Endothelial cell (in vitro differentiated cells): ENCODE data around the gene CKS1B. TPM values are rescaled to one million over a fixed set of nuclear protein-coding genes. Genes with fewer than 3 reads are reported as not detected.
A peak's percentile ranks its signal among the peaks of the same experiment; 100 is the strongest.

Source experiments
- DNase-seq: peaks from one replicate; pipeline ENCODE4 v3.0.0; 2021; ENCODE audit warnings: low spot score
- H3K27ac Mint-ChIP-seq: one replicate; pipeline ENCODE4 v1.8.0; 2021; ENCODE audit warnings: mixed read lengths, inconsistent platforms; ENCODE audit not compliant: unreplicated experiment
- H3K27me3 Mint-ChIP-seq: one replicate; pipeline ENCODE4 v1.8.0; 2021; ENCODE audit warnings: mild to moderate bottlenecking, moderate library complexity, mixed read lengths, inconsistent platforms; ENCODE audit not compliant: unreplicated experiment
- H3K36me3 Mint-ChIP-seq: one replicate; pipeline ENCODE4 v1.8.0; 2021; ENCODE audit warnings: mild to moderate bottlenecking, low read depth, mixed read lengths, inconsistent platforms; ENCODE audit not compliant: unreplicated experiment
- H3K4me1 Mint-ChIP-seq: one replicate; pipeline ENCODE4 v1.8.0; 2021; ENCODE audit warnings: mild to moderate bottlenecking, mixed read lengths, inconsistent platforms; ENCODE audit not compliant: unreplicated experiment
- H3K4me3 Mint-ChIP-seq: one replicate; pipeline ENCODE4 v1.8.0; 2021; ENCODE audit warnings: mild to moderate bottlenecking, mixed read lengths, inconsistent platforms; ENCODE audit not compliant: unreplicated experiment
- H3K9me3 Mint-ChIP-seq: one replicate; pipeline ENCODE4 v1.8.0; 2021; ENCODE audit warnings: mixed read lengths, inconsistent platforms; ENCODE audit not compliant: unreplicated experiment
- total RNA-seq: library from RNA; stranded (reverse); fragmentation: NEBNext Ultra II Directional; extraction: Animal tissue kit (Norgen Biotek cat#: 25700); gene quantifications from one replicate; pipeline ENCODE4 v1.2.1, GENCODE V29; 2021; ENCODE audit not compliant: unreplicated experiment
- TF ChIP-seq, protein P1 (sequence below): fragments of 200-600 bp; sonication (generic); IDR thresholded peaks from one replicate; pipeline ENCODE4 v1.5.0; 2021; ENCODE audit warnings: antibody characterized with exemption; ENCODE audit not compliant: unreplicated experiment

CKS1B gene
- total RNA-seq, 1 donor from 2014 or later: 48.3 TPM

- Mint-ChIP-seq H3K4me3 (peak overlapping the region; percentile 59), H3K27ac (peak overlapping the region; percentile 100), H3K27me3 (peaks cover 35% of the 10 kb centered on the region), H3K36me3 (peaks cover 26% of the 10 kb centered on the region), H3K4me1 (peaks cover 53% of the 10 kb centered on the region), H3K9me3 (no peaks in the 10 kb centered on the region)
- TF ChIP-seq, protein P1, sequence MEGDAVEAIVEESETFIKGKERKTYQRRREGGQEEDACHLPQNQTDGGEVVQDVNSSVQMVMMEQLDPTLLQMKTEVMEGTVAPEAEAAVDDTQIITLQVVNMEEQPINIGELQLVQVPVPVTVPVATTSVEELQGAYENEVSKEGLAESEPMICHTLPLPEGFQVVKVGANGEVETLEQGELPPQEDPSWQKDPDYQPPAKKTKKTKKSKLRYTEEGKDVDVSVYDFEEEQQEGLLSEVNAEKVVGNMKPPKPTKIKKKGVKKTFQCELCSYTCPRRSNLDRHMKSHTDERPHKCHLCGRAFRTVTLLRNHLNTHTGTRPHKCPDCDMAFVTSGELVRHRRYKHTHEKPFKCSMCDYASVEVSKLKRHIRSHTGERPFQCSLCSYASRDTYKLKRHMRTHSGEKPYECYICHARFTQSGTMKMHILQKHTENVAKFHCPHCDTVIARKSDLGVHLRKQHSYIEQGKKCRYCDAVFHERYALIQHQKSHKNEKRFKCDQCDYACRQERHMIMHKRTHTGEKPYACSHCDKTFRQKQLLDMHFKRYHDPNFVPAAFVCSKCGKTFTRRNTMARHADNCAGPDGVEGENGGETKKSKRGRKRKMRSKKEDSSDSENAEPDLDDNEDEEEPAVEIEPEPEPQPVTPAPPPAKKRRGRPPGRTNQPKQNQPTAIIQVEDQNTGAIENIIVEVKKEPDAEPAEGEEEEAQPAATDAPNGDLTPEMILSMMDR: no peak
- no peak for DNase-seq
Observed at GRCh38 chr1:154953611-154954038, 20.9 kb upstream of the CKS1B start.

DNA sequence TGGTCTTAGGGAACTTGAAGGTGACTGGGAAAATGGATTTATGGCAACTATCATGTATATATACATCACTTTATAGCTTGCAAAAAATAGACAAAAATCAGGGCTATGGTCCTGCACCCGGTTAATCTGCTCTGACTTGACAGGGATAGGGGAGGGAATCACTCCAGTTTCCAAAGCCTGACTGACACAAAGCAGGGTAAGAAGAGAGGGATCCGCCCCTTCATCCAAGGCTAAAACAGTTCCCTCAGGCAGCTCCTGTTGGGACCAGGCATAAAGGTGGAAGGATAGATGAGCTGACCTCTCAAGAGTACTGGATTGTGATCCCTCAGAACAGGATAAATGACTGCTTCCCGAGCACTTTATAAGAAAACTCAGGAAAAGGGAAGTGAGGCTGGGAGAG, 19.9 kb upstream of the CKS1B start:
- peak overlapping the region; percentile 100 for H3K27ac Mint-ChIP-seq
- no peak for DNase-seq
- H3K36me3 Mint-ChIP-seq: peaks cover 21% of the 10 kb centered on the region
- no peaks in the 10 kb centered on the region for H3K9me3 Mint-ChIP-seq
- H3K4me1 Mint-ChIP-seq: peaks cover 50% of the 10 kb centered on the region
- H3K27me3 Mint-ChIP-seq: peaks cover 35% of the 10 kb centered on the region
- TF ChIP-seq, protein P1: no peak
- H3K4me3 Mint-ChIP-seq: peak overlapping the region; percentile 98

DNA sequence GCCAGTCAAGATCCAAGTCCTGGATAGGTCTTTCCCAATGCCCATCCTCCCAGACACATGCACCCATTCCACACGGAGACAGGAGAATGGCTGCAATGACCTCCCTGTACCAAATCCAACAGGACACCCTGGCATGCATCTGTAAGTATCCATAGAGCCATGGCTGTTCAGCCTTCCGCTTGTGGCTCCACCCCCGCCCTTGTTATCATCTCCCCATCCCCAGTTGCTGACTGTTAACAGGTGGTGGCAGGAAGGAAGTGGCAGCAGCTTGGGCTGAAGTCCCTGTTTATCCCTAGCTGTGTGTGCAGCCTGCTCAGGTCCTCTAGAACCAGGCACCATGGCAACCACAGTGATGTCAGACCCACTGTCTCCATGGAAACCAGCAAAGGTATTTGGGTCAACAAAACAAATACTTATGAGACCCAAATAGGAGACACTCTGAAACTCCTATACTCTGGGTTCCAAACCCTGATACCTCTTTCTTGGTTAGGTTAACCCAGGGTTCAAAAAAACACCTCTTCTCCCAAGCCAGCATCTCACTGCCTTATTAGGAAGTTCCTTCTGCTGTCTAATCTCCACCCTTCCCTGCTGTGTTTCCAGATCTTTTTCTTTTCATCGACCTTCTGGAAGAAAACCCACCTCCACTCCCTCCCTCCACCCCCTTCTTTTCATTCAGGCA, 19.3 kb upstream of the CKS1B start:
- peak overlapping the region; percentile 100 for H3K27ac Mint-ChIP-seq
- peak; percentile 77 for DNase-seq
- TF ChIP-seq, protein P1: no peak
- peak overlapping the region; percentile 98 for H3K4me3 Mint-ChIP-seq
- H3K27me3 Mint-ChIP-seq: peaks cover 35% of the 10 kb centered on the region
- peaks cover 21% of the 10 kb centered on the region for H3K36me3 Mint-ChIP-seq
- no peaks in the 10 kb centered on the region for H3K9me3 Mint-ChIP-seq
- H3K4me1 Mint-ChIP-seq: peaks cover 52% of the 10 kb centered on the region

DNA sequence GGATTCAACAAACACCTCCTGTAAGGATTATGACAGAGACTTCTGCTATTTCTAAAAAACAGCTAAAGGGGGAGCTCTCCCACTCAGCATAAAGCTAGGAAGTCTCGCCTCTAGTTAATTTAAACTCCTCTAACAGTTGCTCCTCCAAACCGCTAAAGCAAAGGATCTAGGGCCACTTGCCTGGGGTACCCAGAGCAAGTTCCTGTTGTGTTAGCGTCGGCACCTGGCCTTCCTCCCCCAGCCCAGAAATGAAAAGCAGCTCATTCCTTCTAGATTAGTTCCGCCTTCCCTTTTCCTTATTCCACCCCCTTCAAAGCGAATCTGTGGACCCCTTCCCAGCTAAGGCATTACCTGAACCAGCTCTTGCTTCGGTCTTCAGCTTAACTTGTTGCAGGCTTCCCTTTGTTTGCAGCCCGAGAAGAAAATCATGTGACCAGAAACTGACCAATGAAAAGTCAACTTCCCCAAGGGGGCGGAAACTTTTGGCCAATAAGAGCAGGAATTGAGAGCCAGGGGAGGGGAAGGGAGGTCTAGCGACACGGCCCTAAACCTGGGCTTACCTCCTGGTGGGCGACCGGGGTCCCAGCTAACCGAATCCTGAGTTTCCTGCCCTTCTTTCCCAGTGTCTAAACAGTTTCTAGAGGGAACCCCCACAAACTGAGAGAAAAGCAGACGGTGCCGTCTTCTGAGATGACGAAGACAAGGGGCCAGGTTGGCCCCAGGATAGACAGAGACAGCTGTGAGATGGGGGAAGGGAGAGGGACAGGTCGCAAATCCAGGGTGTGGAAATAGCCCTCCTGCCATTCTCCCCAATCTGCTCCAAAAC, 18.6 kb upstream of the CKS1B start, which contains the start of gene PBXIP1:
PBXIP1 (minus strand) TSS at position 382 of the 826 bp plus-strand sequence. CDS start 2,378 bp downstream, outside the sequence.
- peaks cover 36% of the 10 kb centered on the region for H3K27me3 Mint-ChIP-seq
- peaks cover 22% of the 10 kb centered on the region for H3K36me3 Mint-ChIP-seq
- no peaks in the 10 kb centered on the region for H3K9me3 Mint-ChIP-seq
- peak within 1 kb of the TSS; percentile 100 for H3K27ac Mint-ChIP-seq
- TF ChIP-seq, protein P1: no peak
- peaks cover 58% of the 10 kb centered on the region for H3K4me1 Mint-ChIP-seq
- H3K4me3 Mint-ChIP-seq: peak within 1 kb of the TSS; percentile 98
- peak; percentile 81 for DNase-seq
